ENCODE measurements around the gene FAM25A. TPM values are rescaled to one million over a fixed set of nuclear protein-coding genes. Genes with fewer than 3 reads are reported as not detected.
"Not testable (repeated sequence)": the region's sequence is repeated elsewhere in the genome, so short reads cannot be mapped to it uniquely, and the experiment has no call there.

FAM25A gene
- total RNA-seq, 6 experiments from 2014 or later: not detected

DNA sequence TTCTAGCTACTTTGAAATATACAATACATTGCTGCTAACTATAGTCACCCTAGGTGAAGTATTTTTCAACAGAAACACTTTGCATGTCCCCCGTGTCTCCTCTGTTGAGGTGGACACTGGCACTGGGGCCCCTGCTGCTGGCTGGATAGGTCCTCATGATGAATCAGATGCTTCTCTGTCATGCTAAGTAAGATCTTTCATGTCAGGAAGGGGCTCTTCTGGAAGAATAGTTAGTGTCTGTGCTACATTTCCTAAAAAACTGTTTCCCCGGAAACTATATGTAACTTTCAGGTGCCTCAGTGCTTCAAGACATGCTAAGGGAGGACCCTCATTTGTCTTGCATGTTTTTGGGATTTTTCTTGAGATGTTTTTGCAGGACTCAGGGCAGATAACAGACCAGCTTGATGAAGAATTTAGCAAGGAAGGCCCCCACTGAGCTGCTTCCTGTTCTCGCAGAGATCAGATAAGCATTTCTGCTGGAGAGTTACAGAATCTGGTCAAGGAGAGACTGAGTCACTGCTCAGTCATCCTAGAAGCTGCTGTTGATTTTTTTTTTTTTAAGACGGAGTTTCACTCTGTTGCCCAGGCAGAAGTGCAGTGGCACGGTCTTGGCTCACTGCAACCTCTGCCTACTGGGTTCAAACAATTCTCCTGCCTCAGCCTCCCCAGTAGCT, 5.3 kb downstream of the FAM25A start:
- H3K36me3 ChIP-seq; H3K4me3 ChIP-seq; DNase-seq; H3K27ac ChIP-seq; H3K4me1 ChIP-seq; H3K27me3 ChIP-seq; H3K9me3 ChIP-seq; ATAC-seq; intact Hi-C loops (cut with DNase I): not testable (repeated sequence)
- WGBS (ENCODE audit: insufficient coverage, low coverage, low lambda C conversion rate, missing lambda C conversion rate): 46% methylated on average over 4 of the region's 5 CpGs

GRCh38 chr10:87026747-87027508, 6.8 kb downstream of the FAM25A start:
- H3K27me3 ChIP-seq; ATAC-seq; H3K36me3 ChIP-seq; H3K4me1 ChIP-seq; H3K27ac ChIP-seq; intact Hi-C loops (cut with DNase I); H3K9me3 ChIP-seq; DNase-seq; H3K4me3 ChIP-seq: not testable (repeated sequence)
- no CpG with 5 or more reads among the region's 17 CpGs for whole genome bisulfite sequencing (ENCODE audit: insufficient coverage, low coverage, low lambda C conversion rate, missing lambda C conversion rate)

DNA sequence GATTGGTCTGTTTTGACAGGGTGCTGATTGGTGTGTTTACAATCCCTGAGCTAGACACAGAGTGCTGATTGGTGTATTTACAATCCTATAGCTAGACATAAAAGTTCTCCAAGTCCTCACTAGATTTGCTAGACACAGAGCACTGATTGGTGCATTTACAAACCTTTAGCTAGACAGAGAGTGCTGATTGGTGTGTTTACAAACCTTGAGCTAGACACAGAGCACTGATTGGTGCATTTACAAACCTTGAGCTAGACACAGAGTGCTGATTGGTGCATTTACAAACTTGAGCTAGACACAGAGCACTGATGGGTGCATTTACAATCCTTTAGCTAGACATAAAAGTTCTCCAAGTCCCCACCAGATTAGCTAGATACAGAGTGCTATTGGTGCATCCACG, 10.3 kb downstream of the FAM25A start:
- H3K27ac ChIP-seq; H3K27me3 ChIP-seq; H3K4me3 ChIP-seq; DNase-seq; H3K9me3 ChIP-seq; H3K4me1 ChIP-seq; H3K36me3 ChIP-seq; intact Hi-C loops (cut with DNase I); ATAC-seq: not testable (repeated sequence)
- no CpG with 5 or more reads among the region's 1 CpG for WGBS (ENCODE audit: insufficient coverage, low coverage, low lambda C conversion rate, missing lambda C conversion rate)

DNA sequence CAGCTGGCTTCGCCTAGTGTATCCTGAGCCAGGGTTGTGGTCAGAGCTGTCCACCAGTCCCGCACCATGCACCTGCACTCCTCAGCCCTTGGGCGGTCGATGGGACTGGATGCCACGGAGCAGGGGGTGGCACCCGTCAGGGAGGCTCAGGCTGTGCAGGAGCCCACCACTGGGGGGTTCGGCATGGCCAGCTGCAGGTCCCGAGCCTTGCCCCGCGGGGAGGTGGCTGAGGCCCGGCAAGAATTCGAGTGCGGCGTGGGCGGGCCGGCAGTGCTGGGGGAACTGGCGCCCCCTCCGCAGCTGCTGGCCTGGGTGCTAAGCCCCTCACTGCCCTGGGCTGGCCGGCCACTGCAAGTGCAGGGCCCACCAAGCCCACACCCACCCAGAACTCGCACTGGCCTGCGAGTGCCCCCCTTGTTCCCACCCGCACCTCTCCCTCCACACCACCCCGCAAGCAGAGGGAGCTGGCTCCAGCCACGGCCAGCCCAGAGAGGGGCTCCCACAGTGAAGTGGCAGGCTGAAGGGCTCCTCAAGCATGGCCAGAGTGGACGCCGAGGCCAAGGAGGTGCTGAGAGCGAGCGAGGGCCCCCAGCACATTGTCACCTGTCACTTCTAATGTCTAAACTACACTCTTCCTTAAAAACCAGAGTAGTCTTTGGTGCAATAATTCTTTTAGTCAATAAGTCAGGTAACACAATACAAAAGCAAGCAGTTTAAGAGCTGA, 11.0 kb downstream of the FAM25A start:
- Histone ChIP-seq H3K4me1 (peaks cover 0 to 5% (median 0%) of the 10 kb centered on the region in 4 donors), H3K36me3 (no peaks in the 10 kb centered on the region), H3K27me3 (no peaks in the 10 kb centered on the region), H3K9me3 (no peaks in the 10 kb centered on the region), H3K27ac (no peak overlapping the region), H3K4me3 (no peak overlapping the region)
- no peak for TF ChIP-seq POLR2A (IDR thresholded peaks at IDR 0.05)
- TF ChIP-seq, protein P1, sequence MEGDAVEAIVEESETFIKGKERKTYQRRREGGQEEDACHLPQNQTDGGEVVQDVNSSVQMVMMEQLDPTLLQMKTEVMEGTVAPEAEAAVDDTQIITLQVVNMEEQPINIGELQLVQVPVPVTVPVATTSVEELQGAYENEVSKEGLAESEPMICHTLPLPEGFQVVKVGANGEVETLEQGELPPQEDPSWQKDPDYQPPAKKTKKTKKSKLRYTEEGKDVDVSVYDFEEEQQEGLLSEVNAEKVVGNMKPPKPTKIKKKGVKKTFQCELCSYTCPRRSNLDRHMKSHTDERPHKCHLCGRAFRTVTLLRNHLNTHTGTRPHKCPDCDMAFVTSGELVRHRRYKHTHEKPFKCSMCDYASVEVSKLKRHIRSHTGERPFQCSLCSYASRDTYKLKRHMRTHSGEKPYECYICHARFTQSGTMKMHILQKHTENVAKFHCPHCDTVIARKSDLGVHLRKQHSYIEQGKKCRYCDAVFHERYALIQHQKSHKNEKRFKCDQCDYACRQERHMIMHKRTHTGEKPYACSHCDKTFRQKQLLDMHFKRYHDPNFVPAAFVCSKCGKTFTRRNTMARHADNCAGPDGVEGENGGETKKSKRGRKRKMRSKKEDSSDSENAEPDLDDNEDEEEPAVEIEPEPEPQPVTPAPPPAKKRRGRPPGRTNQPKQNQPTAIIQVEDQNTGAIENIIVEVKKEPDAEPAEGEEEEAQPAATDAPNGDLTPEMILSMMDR (IDR thresholded peaks at IDR 0.05): no peak
- DNase-seq (no peak), ATAC-seq (no peak)
- intact Hi-C loops (cut with DNase I): no loop called here
- 96% methylated on average over 4 of the region's 28 CpGs for WGBS (ENCODE audit: insufficient coverage, low coverage, low lambda C conversion rate, missing lambda C conversion rate)

GRCh38 chr10:87036623-87037022, 16.5 kb downstream of the FAM25A start:
- WGBS (ENCODE audit: insufficient coverage, low coverage, low lambda C conversion rate, missing lambda C conversion rate): 90% methylated on average over 1 of the region's 1 CpG
- Histone ChIP-seq H3K9me3 (no peaks in the 10 kb centered on the region), H3K4me1 (no peaks in the 10 kb centered on the region), H3K4me3 (no peak overlapping the region), H3K27me3 (no peaks in the 10 kb centered on the region), H3K36me3 (no peaks in the 10 kb centered on the region), H3K27ac (no peak overlapping the region)
- intact Hi-C loops (cut with DNase I): no loop called here
- TF ChIP-seq POLR2A (IDR thresholded peaks at IDR 0.05): no peak
- TF ChIP-seq, protein P1 (IDR thresholded peaks at IDR 0.05): no peak
- DNase-seq (no peak), ATAC-seq (no peak)

- Histone ChIP-seq H3K4me1 (no peaks in the 10 kb centered on the region), H3K27me3 (no peaks in the 10 kb centered on the region), H3K27ac (no peak overlapping the region), H3K36me3 (no peaks in the 10 kb centered on the region), H3K4me3 (no peak overlapping the region), H3K9me3 (no peaks in the 10 kb centered on the region)
- ATAC-seq: peak in 3 of 4 donors; percentile 3 to 28 (median 14)
- no peak for DNase-seq
- no peak for TF ChIP-seq POLR2A (IDR thresholded peaks at IDR 0.05)
- TF ChIP-seq, protein P1 (IDR thresholded peaks at IDR 0.05): no peak
- no CpG with 5 or more reads among the region's 3 CpGs for WGBS (ENCODE audit: insufficient coverage, low coverage, low lambda C conversion rate, missing lambda C conversion rate)
- intact Hi-C loops (cut with DNase I): no loop called here
Measured at GRCh38 chr10:87038286-87038717, 18.2 kb downstream of the FAM25A start.

All from right lobe of liver (tissue), 6 donors.